GM19025 (cell line): ENCODE results near the gene HIBADH.

Source experiments
- ATAC-seq: cut with Tn5 transposase; IDR thresholded peaks from one replicate; pipeline ENCODE4 v1.9.1; 2021; ENCODE audit warnings: mild to moderate bottlenecking, low read depth, moderate library complexity; ENCODE audit not compliant: unreplicated experiment

Gene HIBADH

GRCh38 chr7:27555670-27556069 is 107.0 kb downstream of the HIBADH start:
- no peak for ATAC-seq

DNA sequence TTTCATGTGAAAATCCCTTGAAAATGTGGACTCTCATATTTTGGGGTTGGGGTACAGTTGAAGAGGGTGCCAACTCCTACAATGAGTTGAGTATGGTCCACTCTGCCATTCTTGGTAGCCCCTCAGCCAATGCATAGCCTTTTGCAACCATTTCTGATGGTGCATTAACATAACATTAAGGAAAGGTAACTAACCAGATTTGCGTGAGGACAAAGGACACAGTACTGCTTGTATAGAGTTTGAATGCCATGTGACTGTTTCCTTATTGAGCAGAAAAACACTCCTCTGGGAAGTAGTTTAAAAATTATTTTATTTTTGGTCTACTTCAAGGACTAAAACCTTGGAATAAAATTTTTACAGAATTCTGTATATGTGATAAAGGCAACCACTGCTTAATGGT is 107.9 kb downstream of the HIBADH start:
- ATAC-seq: no peak

GRCh38 chr7:27553273-27553672 is 109.4 kb downstream of the HIBADH start:
- no peak for ATAC-seq

DNA sequence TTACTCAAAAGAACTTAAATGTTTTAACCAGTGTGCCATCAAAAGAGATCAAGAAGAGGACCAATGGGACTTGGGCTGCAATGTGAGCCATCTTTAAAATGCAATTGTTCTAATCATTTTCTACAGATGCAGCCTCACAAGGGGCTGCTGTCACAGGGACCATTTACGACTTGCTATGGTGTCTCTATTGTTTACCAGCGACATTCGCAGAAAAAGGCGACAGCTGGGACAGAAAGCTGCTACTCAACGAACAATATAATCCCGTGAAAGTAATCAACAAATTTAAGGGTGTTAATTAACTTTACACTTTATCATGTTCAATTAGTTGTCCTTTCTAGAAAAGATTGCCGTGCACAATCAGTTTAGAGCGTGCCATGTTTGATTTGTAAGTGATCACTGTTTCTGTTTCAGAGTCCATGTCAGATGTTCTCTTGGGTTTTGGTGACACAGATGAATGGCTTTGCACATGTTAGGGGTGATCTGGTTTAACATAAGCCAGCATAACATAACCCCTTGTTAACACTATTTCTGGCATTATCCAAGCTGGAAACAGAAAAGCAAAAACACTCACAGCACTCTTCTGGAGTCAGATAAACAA is 110.8 kb downstream of the HIBADH start:
- no peak for ATAC-seq

DNA sequence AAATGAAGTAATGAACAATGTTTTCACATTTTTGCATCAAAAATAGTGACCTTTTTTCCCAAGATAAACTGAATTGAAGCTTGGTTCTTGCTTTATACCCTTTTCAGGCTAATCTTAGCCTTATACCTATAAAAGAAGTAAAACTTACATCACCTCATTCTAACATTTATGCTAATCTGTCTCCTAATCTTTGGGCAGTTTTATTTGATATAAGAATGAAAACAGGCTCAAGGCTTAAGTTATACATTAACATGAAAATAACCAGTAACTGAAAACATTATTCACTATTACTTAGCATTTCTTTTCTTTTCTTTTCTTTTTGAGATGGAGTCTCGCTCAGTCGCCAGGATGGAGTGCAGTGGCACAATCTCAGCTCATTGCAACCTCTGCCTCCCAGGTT is 113.1 kb downstream of the HIBADH start:
- ATAC-seq: no peak

- ATAC-seq: no peak
Measured at GRCh38 chr7:27548304-27548703, 114.4 kb downstream of the HIBADH start.

DNA sequence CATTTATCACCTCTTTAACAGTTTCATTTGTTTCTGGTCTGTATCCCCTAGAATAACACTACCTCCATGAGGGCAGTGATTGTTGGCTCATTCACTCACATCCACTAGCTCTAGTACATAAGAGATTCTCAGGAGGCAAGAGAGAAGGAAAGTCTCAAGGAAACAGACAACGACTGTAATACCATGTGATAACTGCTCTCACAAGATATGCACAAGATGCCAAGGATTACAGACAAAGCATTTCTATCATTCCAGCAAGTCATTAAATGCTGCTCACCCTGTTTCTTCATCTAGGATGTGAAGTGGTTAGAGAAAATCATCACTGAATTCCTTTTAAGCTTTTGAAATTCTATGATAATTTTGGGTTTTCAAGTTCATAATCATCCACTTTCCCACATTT is 115.3 kb downstream of the HIBADH start:
- ATAC-seq: no peak

GRCh38 chr7:27546610-27547009 is 116.1 kb downstream of the HIBADH start:
- no peak for ATAC-seq

- no peak for ATAC-seq
Measured at GRCh38 chr7:27535795-27536194, 126.9 kb downstream of the HIBADH start.

GRCh38 chr7:27533652-27534081 is 129.0 kb downstream of the HIBADH start:
- no peak for ATAC-seq

GRCh38 chr7:27532314-27532713 is 130.4 kb downstream of the HIBADH start:
- ATAC-seq: no peak

DNA sequence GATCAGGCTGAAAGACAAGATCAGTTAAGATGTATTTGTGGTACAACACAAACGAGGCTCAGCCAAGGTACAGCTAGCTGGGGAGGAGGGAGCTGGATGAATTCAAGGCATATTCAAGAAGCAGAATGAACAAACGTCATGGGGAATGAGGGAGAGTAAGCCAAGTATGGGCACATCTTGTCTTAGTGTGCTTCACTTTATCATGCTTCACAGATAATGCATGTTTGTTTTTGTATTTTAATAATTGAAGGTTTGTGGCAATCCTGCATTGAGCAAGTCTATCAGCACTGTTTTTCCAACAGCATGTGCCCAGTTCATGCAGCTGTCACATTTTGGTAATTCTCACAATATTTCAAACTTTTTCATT is 135.4 kb downstream of the HIBADH start:
- ATAC-seq: no peak

DNA sequence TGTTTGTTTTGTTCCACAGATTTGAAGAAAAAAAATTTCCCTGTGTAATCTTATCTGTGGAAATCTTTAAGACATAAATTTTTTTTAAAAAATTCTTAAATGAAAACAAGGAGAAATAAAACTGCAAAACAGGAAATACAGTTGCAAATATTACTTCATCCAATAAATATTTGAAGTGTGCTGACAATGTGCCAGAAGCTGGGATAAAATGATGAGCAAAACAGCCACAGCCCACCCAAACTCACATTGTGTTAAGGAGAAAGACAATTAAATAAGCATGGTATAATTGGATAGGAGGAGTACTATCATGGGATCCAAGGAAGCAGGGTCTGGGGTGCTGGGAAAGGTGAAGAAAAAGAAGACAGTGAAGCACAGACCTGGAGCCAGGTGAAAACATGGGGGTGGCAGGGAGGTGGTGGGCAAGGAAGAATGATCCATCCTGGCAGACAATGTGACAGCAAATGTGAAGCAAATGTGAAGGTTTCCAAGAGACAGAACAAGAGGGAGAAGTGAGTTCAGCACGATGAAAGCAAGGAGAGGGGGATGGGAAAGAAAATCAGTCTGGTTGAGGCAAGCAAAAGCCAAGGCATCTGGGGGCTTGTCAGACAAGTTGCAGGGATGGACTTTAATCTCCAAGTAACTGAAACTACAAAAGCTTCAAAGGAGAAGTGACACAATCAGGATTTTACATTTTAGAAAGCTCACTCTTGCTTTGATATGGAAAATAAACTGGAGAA is 135.9 kb downstream of the HIBADH start:
- ATAC-seq: no peak

DNA sequence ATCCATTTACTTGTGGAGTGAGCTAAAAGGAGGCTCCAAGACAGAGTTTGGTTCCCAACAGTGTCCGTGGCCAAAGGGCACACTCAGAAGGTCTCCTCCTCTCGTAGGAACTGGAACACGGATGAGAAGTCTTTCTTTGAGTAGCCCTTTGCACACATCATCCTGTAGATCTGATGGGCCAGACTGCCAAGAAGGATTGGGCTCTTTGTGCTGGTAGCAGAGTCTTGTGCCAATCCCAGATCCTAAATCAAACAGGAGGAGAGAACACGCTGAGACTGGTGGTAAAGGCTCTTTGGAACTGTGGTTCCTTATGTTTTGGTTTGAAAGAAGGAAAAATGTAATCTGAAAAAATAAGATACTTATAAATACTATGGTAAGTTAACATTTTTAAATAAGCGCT is 136.6 kb downstream of the HIBADH start:
- ATAC-seq: no peak

- no peak for ATAC-seq
Measured at GRCh38 chr7:27523321-27523720, 139.4 kb downstream of the HIBADH start.

DNA sequence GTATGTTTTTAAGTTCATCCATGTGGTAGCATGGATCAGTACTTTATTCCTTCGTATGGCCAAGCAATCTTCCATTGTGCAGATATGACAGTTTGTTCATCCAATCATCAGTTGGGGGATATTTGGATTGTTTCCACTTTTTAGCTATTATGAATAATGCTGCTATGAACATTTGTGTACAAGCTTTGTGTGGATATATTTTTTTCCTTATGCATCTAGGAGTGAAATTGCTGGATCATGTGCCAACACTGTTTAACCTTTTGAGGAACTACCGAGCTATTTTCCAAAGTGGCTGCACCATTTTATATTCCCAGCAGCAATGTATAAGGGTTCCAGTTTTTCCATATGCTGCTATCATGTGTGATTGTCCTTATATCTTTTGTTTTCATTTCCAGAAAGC is 140.1 kb downstream of the HIBADH start:
- ATAC-seq: no peak

- ATAC-seq: no peak
Measured at GRCh38 chr7:27520815-27521790, 141.6 kb downstream of the HIBADH start.

DNA sequence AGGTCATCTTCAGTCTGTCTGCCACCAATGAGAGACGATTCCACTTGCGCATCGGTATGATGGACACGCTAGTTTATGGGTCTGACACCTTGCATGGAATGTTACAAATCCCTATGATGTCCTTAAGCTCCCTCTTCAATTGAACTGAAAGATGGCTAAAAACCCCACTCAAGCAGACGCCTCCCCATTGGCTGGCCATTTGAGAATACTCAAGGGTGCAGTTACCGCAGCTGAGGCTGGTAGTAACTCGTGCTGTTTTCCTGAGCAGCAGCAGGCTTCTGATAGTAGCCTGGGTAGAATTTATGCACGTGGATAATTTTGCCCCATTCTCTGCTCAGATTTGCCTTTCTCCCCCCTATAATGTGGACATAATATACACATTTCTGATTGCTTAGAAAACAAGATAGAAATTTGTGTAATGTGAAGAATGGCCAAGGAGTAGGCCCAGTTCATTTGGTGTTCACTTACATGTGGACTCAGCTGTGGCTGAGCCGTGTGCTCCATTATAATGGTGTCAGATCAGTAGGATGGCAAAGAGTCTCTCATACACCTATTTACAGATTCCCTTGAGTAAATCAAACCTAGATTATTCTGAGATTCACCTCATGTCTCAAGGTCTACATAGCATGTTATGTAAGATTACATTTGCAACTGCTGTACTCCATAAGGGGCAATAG is 142.8 kb downstream of the HIBADH start:
- no peak for ATAC-seq

DNA sequence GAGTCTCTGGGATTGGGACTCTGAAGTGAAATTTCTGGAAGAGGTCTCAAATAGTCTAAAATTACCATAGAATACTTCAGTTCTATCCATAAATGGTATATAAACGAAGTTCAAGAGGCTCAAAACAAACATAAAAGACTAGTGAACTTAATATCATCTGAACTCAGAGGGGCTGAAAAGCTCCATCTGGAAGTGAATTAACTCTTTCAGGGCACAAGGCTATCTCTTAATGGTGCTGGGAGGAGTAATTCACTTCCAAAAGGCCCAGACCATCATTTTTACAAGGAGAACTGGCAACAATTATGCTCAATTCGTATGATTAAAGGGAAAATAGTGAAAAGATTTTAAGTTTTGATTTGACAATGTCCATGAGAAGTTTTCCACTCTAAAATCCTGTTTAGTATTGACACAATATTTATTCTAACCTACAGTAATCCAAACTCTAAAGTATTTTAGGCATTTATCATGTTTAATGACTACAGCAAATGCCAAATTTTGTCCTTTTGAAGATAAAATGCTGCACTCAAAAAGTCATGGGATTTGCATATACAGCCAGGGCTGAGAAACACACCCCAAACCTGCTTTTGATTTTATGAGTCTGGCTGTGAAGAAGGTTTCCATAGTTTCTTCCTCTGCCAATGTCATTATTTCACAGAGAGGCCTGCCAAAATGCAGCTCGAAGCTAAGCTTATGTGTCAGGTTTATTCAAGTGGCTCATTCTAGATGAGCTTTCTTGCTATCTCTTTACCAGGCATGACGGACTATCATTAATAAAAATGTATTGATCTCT is 143.9 kb downstream of the HIBADH start:
- ATAC-seq: no peak

DNA sequence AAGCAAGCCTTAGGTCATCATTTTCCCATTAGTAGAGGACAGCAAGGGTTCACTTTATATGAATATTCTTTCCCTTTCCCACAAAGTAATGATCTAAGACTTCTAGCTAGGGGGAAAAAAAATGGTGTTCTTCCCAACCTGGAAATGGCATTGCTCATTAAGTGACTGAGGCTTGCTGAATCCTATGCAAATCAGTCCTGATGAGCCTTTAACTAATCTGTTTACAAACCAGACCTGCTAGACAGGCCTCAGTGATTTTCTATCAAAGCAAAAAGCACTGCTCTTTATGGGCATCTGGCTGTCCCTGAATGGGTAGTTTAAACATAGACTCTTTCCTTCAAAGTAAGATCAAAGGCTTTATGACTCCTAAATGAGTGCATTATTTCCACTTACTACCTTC is 146.3 kb downstream of the HIBADH start:
- ATAC-seq: no peak
